WTC11 (cell line): ENCODE results near the gene ZBTB16. TPM values are rescaled to one million over a fixed set of nuclear protein-coding genes. Genes with fewer than 3 reads are reported as not detected.
A peak's percentile ranks its signal among the peaks of the same experiment; 100 is the strongest.

Source experiments
- ATAC-seq: fragments of 200-7000 bp; cut with Tn5 transposase; 2 replicates; pipeline ENCODE4 v1.10.0; 2021; ENCODE audit warnings: mild to moderate bottlenecking, moderate library complexity
- CTCF ChIA-PET: fragments of 300-600 bp; sonication (Branson Sonifier 250); formaldehyde crosslinking; loops from one replicate; lab custom pipeline; 2021; ENCODE audit warnings: antibody characterized with exemption; lab: Charles Lee
- POLR2A ChIA-PET: fragments of 350-600 bp; sonication (Branson Sonifier 250); formaldehyde crosslinking; loops from one replicate; lab custom pipeline; 2021; ENCODE audit warnings: antibody characterized with exemption; lab: Charles Lee
- DNase-seq: peaks from one replicate; pipeline ENCODE4 v3.0.0; 2021; ENCODE audit warnings: low spot score
- H3K27ac Mint-ChIP-seq: 2 replicates; pipeline ENCODE4 v1.8.0; 2021; ENCODE audit warnings: mixed read lengths
- H3K27me3 Mint-ChIP-seq: 2 replicates; pipeline ENCODE4 v1.8.0; 2021; ENCODE audit warnings: low read depth, mild to moderate bottlenecking, moderate library complexity, mixed read lengths
- H3K36me3 Mint-ChIP-seq: 2 replicates; pipeline ENCODE4 v1.8.0; 2021; ENCODE audit warnings: mixed read lengths
- H3K4me1 Mint-ChIP-seq: 2 replicates; pipeline ENCODE4 v1.8.0; 2022; ENCODE audit warnings: mixed read lengths
- H3K4me3 Mint-ChIP-seq: 2 replicates; pipeline ENCODE4 v1.8.0; 2021; ENCODE audit warnings: mild to moderate bottlenecking, moderate library complexity, mixed read lengths
- H3K9me3 Mint-ChIP-seq: 2 replicates; pipeline ENCODE4 v1.8.0; 2021; ENCODE audit warnings: mixed read lengths
- AR ChIP-seq: fragments of 250-450 bp; sonication (Bioruptor Pico); IDR thresholded peaks from 2 replicates; pipeline ENCODE4 v1.9.0; 2021; ENCODE audit warnings: mild to moderate bottlenecking
- ATF2 ChIP-seq: sonication (generic); formaldehyde crosslinking; IDR thresholded peaks from 2 replicates; pipeline ENCODE4 v1.8.1; 2022; ENCODE audit warnings: low read depth, missing genetic modification reagents, borderline replicate concordance
- CDX4 ChIP-seq: fragments of 250-450 bp; sonication (Bioruptor Pico); IDR thresholded peaks from 2 replicates; pipeline ENCODE4 v1.9.0; 2021; ENCODE audit warnings: moderate library complexity, mild to moderate bottlenecking, inconsistent platforms, borderline replicate concordance
- EMX1 ChIP-seq: fragments of 250-450 bp; sonication (Bioruptor Pico); IDR thresholded peaks from 2 replicates; pipeline ENCODE4 v1.8.0; 2021; ENCODE audit warnings: mild to moderate bottlenecking
- ETV6 ChIP-seq: sonication (generic); formaldehyde crosslinking; IDR thresholded peaks from 2 replicates; pipeline ENCODE4 v1.8.1; 2022; ENCODE audit warnings: mild to moderate bottlenecking, missing genetic modification reagents
- FOXK1 ChIP-seq: sonication (generic); formaldehyde crosslinking; IDR thresholded peaks from 2 replicates; pipeline ENCODE4 v1.8.0; 2022; ENCODE audit warnings: mild to moderate bottlenecking, moderate library complexity, missing genetic modification reagents
- FOXP1 ChIP-seq: sonication (generic); formaldehyde crosslinking; IDR thresholded peaks from 2 replicates; pipeline ENCODE4 v1.8.0; 2022; ENCODE audit warnings: missing genetic modification reagents, mild to moderate bottlenecking, moderate library complexity, borderline replicate concordance
- IRF1 ChIP-seq: sonication (generic); formaldehyde crosslinking; IDR thresholded peaks from 2 replicates; pipeline ENCODE4 v1.8.0; 2023; ENCODE audit warnings: missing genetic modification reagents
- MLX ChIP-seq: sonication (generic); formaldehyde crosslinking; IDR thresholded peaks from 2 replicates; pipeline ENCODE4 v1.8.1; 2023; ENCODE audit warnings: mild to moderate bottlenecking, missing genetic modification reagents, moderate library complexity
- NFATC4 ChIP-seq: fragments of 250-450 bp; sonication (Bioruptor Pico); IDR thresholded peaks from 2 replicates; pipeline ENCODE4 v1.9.0; 2021; ENCODE audit warnings: mild to moderate bottlenecking
- RORB ChIP-seq: fragments of 250-450 bp; sonication (Bioruptor Pico); IDR thresholded peaks from 2 replicates; pipeline ENCODE4 v1.9.0; 2021; ENCODE audit warnings: mild to moderate bottlenecking
- TP53 ChIP-seq: sonication (generic); formaldehyde crosslinking; IDR thresholded peaks from 2 replicates; pipeline ENCODE4 v1.8.1; 2023; ENCODE audit warnings: mild to moderate bottlenecking, missing genetic modification reagents
- USF1 ChIP-seq: sonication (generic); formaldehyde crosslinking; IDR thresholded peaks from 2 replicates; pipeline ENCODE4 v1.8.0; 2022; ENCODE audit warnings: mild to moderate bottlenecking, missing genetic modification reagents
- ZNF121 ChIP-seq: sonication (generic); formaldehyde crosslinking; IDR thresholded peaks from 2 replicates; pipeline ENCODE4 v1.8.0; 2023; ENCODE audit warnings: missing genetic modification reagents
- ZNF317 ChIP-seq: sonication (generic); formaldehyde crosslinking; IDR thresholded peaks from 2 replicates; pipeline ENCODE4 v1.8.1; 2023; ENCODE audit warnings: low read depth, mild to moderate bottlenecking, moderate library complexity, missing genetic modification reagents, borderline replicate concordance
- ZNF416 ChIP-seq: fragments of 250-450 bp; sonication (Bioruptor Pico); IDR thresholded peaks from 2 replicates; pipeline ENCODE4 v1.9.0; 2021; ENCODE audit warnings: mild to moderate bottlenecking, inconsistent platforms
- ZNF423 ChIP-seq: fragments of 250-450 bp; sonication (Bioruptor Pico); IDR thresholded peaks from 2 replicates; pipeline ENCODE4 v2.1.2; 2022; ENCODE audit warnings: mild to moderate bottlenecking, moderate library complexity
- ZNF512 ChIP-seq: sonication (generic); formaldehyde crosslinking; IDR thresholded peaks from 2 replicates; pipeline ENCODE4 v1.8.1; 2022; ENCODE audit warnings: missing genetic modification reagents, borderline replicate concordance
- total RNA-seq: library from RNA; stranded (reverse); gene quantifications from 3 replicates; pipeline ENCODE4 v1.2.3, GENCODE V29; 2021

Gene ZBTB16
- total RNA-seq, 1 experiment from 2014 or later: 0.57 TPM

- TF ChIP-seq RORB (CRISPR knock-in tag) (no peak), ATF2 (CRISPR knock-in tag) (no peak), NFATC4 (no peak), IRF1 (no peak)
These were observed 71.2 kb downstream of the ZBTB16 start (continued) for GRCh38 chr11:114130629-114131277.

GRCh38 chr11:114131461-114131864, 72.0 kb downstream of the ZBTB16 start:
- no peaks in the 10 kb centered on the region for H3K36me3 Mint-ChIP-seq
- no peak for DNase-seq
- no peak for TF ChIP-seq ZNF416 (CRISPR knock-in tag)
- no peak for TF ChIP-seq TP53 (CRISPR knock-in tag)
- TF ChIP-seq ZNF317 (CRISPR knock-in tag): no peak
- TF ChIP-seq ETV6: no peak
- TF ChIP-seq EMX1: no peak
- TF ChIP-seq, all 79 proteins: peak for 0
- Mint-ChIP-seq H3K9me3 (peaks cover 7% of the 10 kb centered on the region), H3K27ac (no peak overlapping the region), H3K27me3 (no peaks in the 10 kb centered on the region), H3K4me3 (no peak overlapping the region), H3K4me1 (peaks cover 16% of the 10 kb centered on the region)
- ChIA-PET CTCF (interaction anchor here (0.6 kb wide), 1 partner anchor 72 kb away, joined by 3 read pairs; the partner anchor contains the start of gene ZBTB16), POLR2A (no interaction called here)
- ATAC-seq: no peak

GRCh38 chr11:114132417-114132816, 72.9 kb downstream of the ZBTB16 start:
- H3K4me1 Mint-ChIP-seq: peaks cover 16% of the 10 kb centered on the region
- no peaks in the 10 kb centered on the region for H3K27me3 Mint-ChIP-seq
- no peak; the same call in 1 of the 2 replicates for ATAC-seq
- TF ChIP-seq ZNF317 (CRISPR knock-in tag) (peak; percentile 88), ZNF423 (CRISPR knock-in tag) (no peak), ZNF121 (no peak)
- no peak overlapping the region for H3K27ac Mint-ChIP-seq
- CTCF ChIA-PET: interaction anchor here (1.1 to 1.8 kb wide), 2 partner anchors 24 to 129 kb away, joined by 5 to 6 read pairs; no protein-coding TSS in a partner anchor
- H3K9me3 Mint-ChIP-seq: 0 out of 2 replicates have a peak, but pooled peaks cover 3% of the 10 kb centered on the region
- POLR2A ChIA-PET: no interaction called here
- H3K4me3 Mint-ChIP-seq: no peak overlapping the region
- no peaks in the 10 kb centered on the region for H3K36me3 Mint-ChIP-seq
- no peak for DNase-seq

GRCh38 chr11:114132944-114133394, 73.5 kb downstream of the ZBTB16 start:
- TF ChIP-seq TP53 (CRISPR knock-in tag) (no peak), AR (CRISPR knock-in tag) (no peak), ZNF512 (CRISPR knock-in tag) (no peak), USF1 (CRISPR knock-in tag) (no peak), MLX (CRISPR knock-in tag) (no peak), ATF2 (CRISPR knock-in tag) (no peak), FOXK1 (no peak), FOXP1 (CRISPR knock-in tag) (no peak), CDX4 (CRISPR knock-in tag) (no peak)

More at GRCh38 chr11:114132944-114133394, 73.5 kb downstream of the ZBTB16 start:
- no peak for DNase-seq
- no peak overlapping the region for H3K4me3 Mint-ChIP-seq
- H3K27ac Mint-ChIP-seq: no peak overlapping the region
- 0 out of 2 replicates have a peak, but pooled peaks cover 3% of the 10 kb centered on the region for H3K9me3 Mint-ChIP-seq
- CTCF ChIA-PET: interaction anchor here (1.1 to 1.8 kb wide), 2 partner anchors 25 to 128 kb away, joined by 5 to 6 read pairs; no protein-coding TSS in a partner anchor
- POLR2A ChIA-PET: no interaction called here
- no peaks in the 10 kb centered on the region for H3K27me3 Mint-ChIP-seq
- H3K4me1 Mint-ChIP-seq: peaks cover 16% of the 10 kb centered on the region
- ATAC-seq: no peak
- H3K36me3 Mint-ChIP-seq: no peaks in the 10 kb centered on the region
